Activated CD4-positive, alpha-beta T cell treated with anti-CD3 and anti-CD28 coated beads, Interleukin-2, Interleukin-6, amounts not matched to agents 100 ng/mL and 50 ng/mL, durations not matched to agents 16 hours and 8 hours (primary cell): Measurements from ENCODE around the gene ELAVL4.
"Not testable (repeated sequence)": the region's sequence is repeated elsewhere in the genome, so short reads cannot be mapped to it uniquely, and the experiment has no call there.

Source experiments
- DNase-seq: peaks from one replicate; pipeline ENCODE4 v3.0.0-alpha.2; 2020

The ELAVL4 gene

GRCh38 chr1:50126927-50127715 is 18.4 kb downstream of the ELAVL4 start:
- no peak for DNase-seq

- no peak for DNase-seq
These were observed 20.5 kb downstream of the ELAVL4 start for GRCh38 chr1:50129201-50129600.

GRCh38 chr1:50132347-50132894 is 23.7 kb downstream of the ELAVL4 start:
- no peak for DNase-seq

GRCh38 chr1:50135716-50136115 is 27.0 kb downstream of the ELAVL4 start:
- DNase-seq = no peak

- no peak for DNase-seq
These were observed 30.8 kb downstream of the ELAVL4 start for GRCh38 chr1:50139339-50140181.

GRCh38 chr1:50140182-50140447 is 31.4 kb downstream of the ELAVL4 start:
- DNase-seq = no peak

GRCh38 chr1:50147191-50147850 is 38.6 kb downstream of the ELAVL4 start:
- DNase-seq = no peak

- no peak for DNase-seq
These were observed 39.6 kb downstream of the ELAVL4 start for GRCh38 chr1:50148142-50148923.

- DNase-seq = no peak
These were observed 43.5 kb downstream of the ELAVL4 start for GRCh38 chr1:50152236-50152635.

GRCh38 chr1:50155541-50155940 is 46.8 kb downstream of the ELAVL4 start:
- no peak for DNase-seq

- DNase-seq = no peak
These were observed 47.7 kb downstream of the ELAVL4 start for GRCh38 chr1:50156241-50157010.

- DNase-seq = no peak
These were observed 48.7 kb downstream of the ELAVL4 start for GRCh38 chr1:50157306-50157941.

GRCh38 chr1:50158421-50158820 is 49.7 kb downstream of the ELAVL4 start:
- no peak for DNase-seq

GRCh38 chr1:50163680-50164079 is 55.0 kb downstream of the ELAVL4 start:
- DNase-seq = no peak

- DNase-seq = not testable (repeated sequence)
These were observed 57.6 kb downstream of the ELAVL4 start for GRCh38 chr1:50166351-50166750.

GRCh38 chr1:50172299-50172698 is 63.6 kb downstream of the ELAVL4 start:
- DNase-seq = no peak

- no peak for DNase-seq
These were observed 65.4 kb downstream of the ELAVL4 start for GRCh38 chr1:50174101-50174500.

- DNase-seq = no peak
These were observed 67.3 kb downstream of the ELAVL4 start for GRCh38 chr1:50175719-50176639.

- DNase-seq = no peak
These were observed 69.3 kb downstream of the ELAVL4 start for GRCh38 chr1:50177994-50178393.

GRCh38 chr1:50179639-50180038 is 70.9 kb downstream of the ELAVL4 start:
- no peak for DNase-seq
